ENCODE data around the gene TIMP2. TPM values are rescaled to one million over a fixed set of nuclear protein-coding genes. Genes with fewer than 3 reads are reported as not detected.

TIMP2 gene
- 100 to 1,000 TPM in 2 of 3 donors, 10 to 100 TPM in 1; 72.0 to 344 (median 112) TPM for total RNA-seq

GRCh38 chr17:78925234-78925633, at the start of gene TIMP2:
TSS of gene TIMP2 (minus strand) at chr17:78925387. CDS start at chr17:78925088, 299 bp downstream.
- peak within 1 kb of the TSS; percentile 79 to 93 (median 82) for H3K4me3 ChIP-seq
- H3K27me3 ChIP-seq, result no peaks in the 10 kb centered on the region
- intact Hi-C loops (cut with DNase I; ENCODE audit: low total_unique reads), result no loop called here
- peak; percentile 74 to 83 for DNase-seq (ENCODE audit: low spot score in 2 of 2)
- H3K36me3 ChIP-seq, result no peaks in the 10 kb centered on the region
- TF ChIP-seq POLR2AphosphoS5 (IDR thresholded peaks at IDR 0.05) (peak; percentile 43 to 66 (median 48)), CTCF (IDR thresholded peaks at IDR 0.05) (no peak)
- H3K4me1 ChIP-seq, result peaks cover 6 to 11% of the 10 kb centered on the region in 2 donors
- H3K9me3 ChIP-seq, result no peaks in the 10 kb centered on the region
- H3K27ac ChIP-seq, result peak within 1 kb of the TSS; percentile 91 to 97

GRCh38 chr17:78973792-78974520, 48.8 kb upstream of the TIMP2 start:
- H3K4me3 ChIP-seq, result peak overlapping the region in 1 of 3 donors; percentile 34
- no peaks in the 10 kb centered on the region for H3K9me3 ChIP-seq
- TF ChIP-seq CTCF (IDR thresholded peaks at IDR 0.05), result no peak
- no peak for TF ChIP-seq POLR2AphosphoS5 (IDR thresholded peaks at IDR 0.05)
- no peak for TF ChIP-seq POLR2A (IDR thresholded peaks at IDR 0.05)
- no peak for DNase-seq (ENCODE audit: low spot score in 2 of 2)
- H3K27me3 ChIP-seq, result no peaks in the 10 kb centered on the region
- intact Hi-C loops (cut with DNase I; ENCODE audit: low total_unique reads), result loop anchor here (10.0 kb wide), 1 partner anchor 109 kb away; no protein-coding TSS in a partner anchor
- H3K27ac ChIP-seq, result peak overlapping the region; percentile 66 to 92
- H3K4me1 ChIP-seq, result peaks cover 13 to 20% of the 10 kb centered on the region in 2 donors
- no peaks in the 10 kb centered on the region for H3K36me3 ChIP-seq

- Histone ChIP-seq H3K4me3 (no peak overlapping the region), H3K36me3 (no peaks in the 10 kb centered on the region), H3K4me1 (peaks cover 12% of the 10 kb centered on the region in 2 donors), H3K9me3 (no peaks in the 10 kb centered on the region), H3K27ac (peak overlapping the region; percentile 66 to 92), H3K27me3 (no peaks in the 10 kb centered on the region)
- no peak for DNase-seq (ENCODE audit: low spot score in 2 of 2)
- intact Hi-C loops (cut with DNase I; ENCODE audit: low total_unique reads), result loop anchor here (10.0 kb wide), 1 partner anchor 108 kb away; no protein-coding TSS in a partner anchor
- TF ChIP-seq POLR2A (IDR thresholded peaks at IDR 0.05) (no peak), CTCF (IDR thresholded peaks at IDR 0.05) (no peak), POLR2AphosphoS5 (IDR thresholded peaks at IDR 0.05) (no peak)
Observed at GRCh38 chr17:78973196-78973595, 48.0 kb upstream of the TIMP2 start.

GRCh38 chr17:78972507-78973105, 47.4 kb upstream of the TIMP2 start:
- Histone ChIP-seq H3K9me3 (no peaks in the 10 kb centered on the region), H3K4me3 (no peak overlapping the region), H3K27me3 (no peaks in the 10 kb centered on the region), H3K36me3 (no peaks in the 10 kb centered on the region), H3K4me1 (peaks cover 6 to 12% of the 10 kb centered on the region in 2 donors), H3K27ac (peak overlapping the region in 1 of 2 donors; percentile 92)
- TF ChIP-seq POLR2A (IDR thresholded peaks at IDR 0.05) (no peak), POLR2AphosphoS5 (IDR thresholded peaks at IDR 0.05) (no peak), CTCF (IDR thresholded peaks at IDR 0.05) (no peak)
- intact Hi-C loops (cut with DNase I; ENCODE audit: low total_unique reads), result loop anchor here (10.0 kb wide), 1 partner anchor 108 kb away; no protein-coding TSS in a partner anchor
- DNase-seq (ENCODE audit: low spot score in 2 of 2), result no peak

Data from breast epithelium (tissue), 4 donors.